HG03571 (cell line): ENCODE data around the gene SMIM14.
A peak's percentile ranks its signal among the peaks of the same experiment; 100 is the strongest.
"Not testable (repeated sequence)": the region's sequence is repeated elsewhere in the genome, so short reads cannot be mapped to it uniquely, and the experiment has no call there.

Experiments used
- ATAC-seq: cut with Tn5 transposase; IDR thresholded peaks from one replicate; pipeline ENCODE4 v1.9.1; 2021; ENCODE audit not compliant: unreplicated experiment

The SMIM14 gene

GRCh38 chr4:39648213-39648612, 9.5 kb upstream of the SMIM14 start:
- ATAC-seq: no peak

DNA sequence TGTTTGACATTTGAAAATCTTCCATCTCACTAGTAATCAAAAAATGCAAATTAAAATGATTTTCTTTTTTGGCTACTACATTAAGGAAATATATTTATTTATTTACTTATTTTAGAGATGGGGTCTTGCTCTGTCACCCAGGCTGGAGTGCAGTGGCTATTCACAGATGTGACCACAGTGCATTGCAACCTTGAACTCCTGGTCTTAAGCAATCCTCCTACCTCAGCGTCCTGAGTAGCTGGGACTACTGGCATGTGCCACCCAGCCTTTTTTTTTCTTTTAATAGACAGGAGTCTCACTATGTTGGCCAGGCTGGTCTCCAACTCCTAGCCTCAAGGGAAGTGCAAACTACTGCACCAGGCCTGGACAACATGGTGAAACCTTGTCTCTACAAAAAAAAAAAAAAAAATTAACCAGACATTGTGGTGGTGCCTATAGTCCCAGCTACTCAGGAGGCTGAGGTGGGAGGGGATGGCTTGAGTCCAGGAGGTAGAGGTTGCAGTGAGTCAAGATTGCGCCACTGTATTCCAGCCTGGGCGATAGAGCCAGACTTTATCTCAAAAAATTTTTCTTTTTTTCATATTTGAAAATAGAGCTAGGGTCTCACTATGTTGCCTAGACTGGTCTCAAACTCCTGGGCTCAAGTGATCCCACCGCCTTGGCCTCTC, 4.4 kb upstream of the SMIM14 start:
- no peak for ATAC-seq

DNA sequence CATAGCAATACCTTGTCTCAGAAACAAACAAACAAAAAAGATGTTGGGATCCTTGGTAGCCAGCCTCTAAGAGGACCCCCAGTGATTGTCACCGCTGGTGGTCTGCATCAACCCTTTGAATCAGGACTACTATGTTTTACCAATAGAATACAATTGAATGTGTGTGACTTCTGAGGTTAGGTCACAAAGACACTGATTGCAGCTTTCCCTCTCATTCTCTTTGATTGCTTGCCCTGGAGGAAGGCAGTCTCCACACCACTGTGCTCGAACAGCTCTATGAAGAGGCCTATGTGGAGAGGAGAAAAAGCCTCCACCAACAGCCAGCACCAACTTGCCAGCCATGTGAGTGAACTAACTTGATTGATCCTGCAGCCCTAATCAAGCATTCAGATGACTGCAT, 2.8 kb upstream of the SMIM14 start:
- no peak for ATAC-seq

- ATAC-seq: no peak
These were observed 895 bp downstream of the SMIM14 start for GRCh38 chr4:39637586-39638353.

DNA sequence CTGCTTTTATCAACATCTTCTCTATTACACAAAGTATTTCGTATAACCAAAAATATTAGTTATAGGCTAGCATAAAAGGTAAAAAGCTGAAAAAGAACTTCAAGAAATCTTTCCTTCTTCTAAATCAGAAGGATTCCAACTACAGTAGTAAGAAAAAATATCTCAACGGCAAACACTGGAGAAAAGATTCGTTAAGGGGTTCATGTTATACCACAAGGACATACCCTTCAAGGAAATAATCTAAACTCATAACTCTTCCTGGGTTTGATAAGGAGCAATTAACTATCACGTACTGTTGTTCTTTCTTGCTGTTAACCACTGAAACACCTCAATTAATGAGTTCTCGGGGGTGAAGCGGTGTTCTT, 1.5 kb downstream of the SMIM14 start:
- ATAC-seq: no peak

DNA sequence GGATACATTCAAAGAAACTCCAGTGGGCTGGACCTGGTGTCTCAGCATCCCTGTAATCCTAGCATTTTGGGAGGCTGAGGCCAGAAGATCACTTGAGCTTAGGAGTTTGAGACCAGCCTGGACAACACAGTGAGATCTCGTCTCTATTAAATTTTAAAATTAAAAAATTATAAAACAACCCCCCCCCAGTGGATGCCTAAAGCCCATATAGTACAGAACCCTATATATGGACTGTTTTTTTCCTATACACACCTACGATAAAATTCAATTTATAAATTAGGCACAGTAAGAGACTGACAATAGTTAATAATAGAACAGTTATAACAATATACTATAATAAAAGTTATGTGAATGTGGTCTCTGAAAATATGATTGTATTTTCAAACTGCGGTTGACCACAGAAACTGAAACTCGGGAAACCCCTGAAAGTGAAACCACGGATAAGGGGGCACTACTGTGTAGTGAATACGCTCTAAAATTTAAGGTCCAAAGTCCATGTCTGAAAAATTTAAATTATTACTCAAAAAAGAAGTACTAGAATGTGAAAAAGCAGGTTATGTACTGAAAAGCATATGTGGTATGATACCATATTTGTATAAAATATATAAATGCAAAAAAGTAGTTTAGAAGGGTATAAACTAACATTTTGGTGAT, 2.0 kb downstream of the SMIM14 start:
- no peak for ATAC-seq

GRCh38 chr4:39635023-39635422, 3.6 kb downstream of the SMIM14 start:
- no peak for ATAC-seq

- ATAC-seq: peak; percentile 53
These were observed 7.0 kb downstream of the SMIM14 start for GRCh38 chr4:39631700-39632079.

- no peak for ATAC-seq
These were observed 11.3 kb downstream of the SMIM14 start for GRCh38 chr4:39627413-39627812.

DNA sequence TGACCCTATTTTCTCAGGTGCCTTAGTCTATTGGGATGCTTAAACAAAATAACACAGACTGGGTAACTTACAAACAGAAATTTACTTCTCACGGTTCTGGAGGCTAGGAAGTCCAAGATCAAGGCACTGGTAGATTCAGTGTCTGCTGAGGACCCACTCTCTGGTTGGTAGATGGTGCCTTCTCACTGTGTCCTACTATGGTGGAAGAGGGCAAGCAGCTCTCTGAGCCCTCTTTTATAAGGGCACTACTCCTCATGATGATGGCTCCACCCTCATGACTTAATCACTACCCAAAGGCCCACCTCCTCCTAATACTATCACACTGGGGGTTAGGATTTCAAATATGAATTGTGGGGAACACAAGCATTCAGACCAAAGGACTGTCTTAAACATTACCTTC, 11.8 kb downstream of the SMIM14 start:
- ATAC-seq: no peak

GRCh38 chr4:39626261-39626660, 12.4 kb downstream of the SMIM14 start:
- ATAC-seq: peak; percentile 48

GRCh38 chr4:39621582-39621981, 17.1 kb downstream of the SMIM14 start:
- no peak for ATAC-seq

GRCh38 chr4:39620551-39621313, 17.9 kb downstream of the SMIM14 start:
- no peak for ATAC-seq

DNA sequence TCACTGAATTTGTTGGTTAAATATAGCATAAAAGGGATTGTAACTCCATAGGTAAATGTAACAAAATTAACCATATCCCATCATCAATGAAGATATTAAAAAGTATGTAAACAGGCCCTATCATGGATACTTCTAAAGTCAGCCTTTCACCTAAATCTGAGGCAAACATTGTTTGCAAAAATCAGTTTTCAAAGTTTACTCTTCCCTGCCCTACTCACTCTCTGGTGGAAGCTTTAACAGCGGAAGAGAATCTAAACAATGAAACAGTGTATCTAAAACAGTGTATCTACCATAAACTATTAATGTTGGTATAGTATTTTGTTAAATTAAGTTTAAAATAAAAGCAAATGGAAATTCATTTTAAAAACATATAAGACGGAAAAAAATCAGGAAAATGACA, 21.1 kb downstream of the SMIM14 start:
- ATAC-seq: no peak

DNA sequence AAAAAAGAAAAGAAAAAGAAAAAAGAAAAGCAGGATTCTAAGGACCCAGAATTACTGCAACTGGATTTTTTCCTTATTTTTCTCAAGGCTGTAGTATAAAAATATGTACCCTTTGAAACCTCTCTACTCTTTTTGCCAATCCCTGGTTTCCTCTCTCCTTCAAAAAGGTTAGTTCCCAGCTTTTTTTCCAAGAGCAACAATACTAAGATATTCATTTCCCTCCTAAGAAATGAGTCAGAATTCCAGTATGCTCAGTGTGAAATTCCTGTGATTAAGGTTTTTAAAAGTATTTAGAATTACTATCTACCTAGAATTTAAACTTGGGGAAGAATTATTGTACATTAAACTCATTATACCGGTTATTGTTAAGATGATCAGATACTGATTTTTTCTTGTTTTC, 22.0 kb downstream of the SMIM14 start:
- ATAC-seq: no peak

- not testable (repeated sequence) for ATAC-seq
These were observed 22.6 kb downstream of the SMIM14 start for GRCh38 chr4:39616112-39616511.

GRCh38 chr4:39614487-39615162, 24.0 kb downstream of the SMIM14 start:
- no peak for ATAC-seq

DNA sequence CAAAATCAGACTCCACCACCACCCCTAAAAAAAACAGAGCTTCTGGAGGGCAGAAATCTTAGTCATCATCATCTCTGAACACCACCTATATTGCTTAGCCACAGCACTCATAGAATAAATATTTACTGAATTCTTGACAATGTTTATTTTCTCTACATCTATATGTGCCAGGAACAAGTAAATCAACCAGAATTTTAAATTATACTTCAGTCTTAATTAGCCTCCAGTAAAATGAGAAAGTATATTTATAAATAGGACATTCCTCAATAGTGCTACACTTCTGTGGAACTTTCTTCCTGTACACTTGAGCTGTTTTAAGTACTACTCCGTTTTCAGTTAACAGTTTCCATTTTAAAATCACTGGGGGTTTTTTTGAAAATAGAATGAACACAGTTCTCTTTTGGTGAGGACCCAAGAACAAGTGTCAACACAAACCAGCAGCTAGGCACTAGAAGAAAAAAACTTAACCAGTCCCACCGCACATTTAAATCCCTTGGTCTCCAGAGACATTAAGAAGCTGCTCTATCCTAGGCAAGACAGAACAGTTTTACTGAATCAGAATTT, 25.5 kb downstream of the SMIM14 start:
- ATAC-seq: peak; percentile 31

DNA sequence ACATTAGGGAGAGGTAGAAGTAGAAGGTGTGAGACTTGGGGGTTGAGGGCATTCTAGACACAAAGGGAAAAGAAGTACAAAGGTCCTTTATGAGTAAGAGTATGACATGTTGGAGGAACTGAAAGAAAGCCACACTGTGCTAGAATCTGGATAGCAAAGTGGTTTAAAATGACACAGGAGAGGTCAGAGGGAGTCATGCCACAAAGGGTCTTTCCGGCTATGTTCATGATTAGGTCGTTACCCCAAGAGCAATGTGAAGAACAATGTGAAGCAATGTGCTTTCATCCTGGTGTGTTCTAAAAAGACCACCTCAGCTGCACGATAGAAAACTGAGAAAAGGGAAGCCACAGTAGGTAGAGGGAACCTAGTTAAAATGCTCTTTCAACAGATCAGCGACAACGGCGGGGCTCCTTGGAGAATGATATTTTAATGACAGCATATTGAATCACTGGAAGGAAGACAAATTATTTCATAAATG, 29.2 kb downstream of the SMIM14 start:
- peak; percentile 91 for ATAC-seq

DNA sequence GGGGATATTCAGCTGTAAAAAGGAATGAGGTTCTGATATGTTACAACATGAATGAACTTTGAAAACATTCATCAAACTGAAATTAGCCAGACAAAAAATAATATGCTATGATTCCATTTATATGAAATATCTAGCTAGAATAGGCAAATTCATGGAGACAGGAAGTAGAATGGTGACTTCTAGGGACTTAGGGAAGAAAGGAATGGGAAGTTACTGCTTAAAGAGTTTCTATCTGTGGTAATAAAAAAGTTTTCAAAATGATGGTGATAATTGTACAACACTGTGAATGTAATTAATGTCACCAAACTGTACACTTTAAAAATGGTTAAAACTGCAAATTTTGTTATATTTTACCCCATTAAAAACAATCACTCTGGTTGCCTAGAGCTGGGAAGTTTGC, 30.2 kb downstream of the SMIM14 start:
- ATAC-seq: no peak
